Measurements from ENCODE around the gene PLXNA4.

- TF ChIP-seq CTCF (conservative IDR thresholded peaks at IDR 0.05; ENCODE audit: low read depth in 2 of 2) (no peak), EZH2phosphoT487 (IDR thresholded peaks at IDR 0.05; ENCODE audit: unreplicated experiment) (no peak), POLR2AphosphoS5 (IDR thresholded peaks at IDR 0.05; ENCODE audit: low read depth) (no peak), CREB1 (CRISPR knock-in tag; IDR thresholded peaks at IDR 0.05; ENCODE audit: low read depth) (no peak), EZH2 (IDR thresholded peaks at IDR 0.05; ENCODE audit: low read depth, unreplicated experiment) (no peak), REST (IDR thresholded peaks at IDR 0.05; ENCODE audit: unreplicated experiment) (no peak), NANOG (IDR thresholded peaks at IDR 0.05; ENCODE audit: borderline replicate concordance) (no peak), JUNB (IDR thresholded peaks at IDR 0.05; ENCODE audit: unreplicated experiment) (no peak), ETS1 (IDR thresholded peaks at IDR 0.05) (no peak), ZNF462 (CRISPR knock-in tag; IDR thresholded peaks at IDR 0.05) (no peak), ZNF331 (CRISPR knock-in tag; IDR thresholded peaks at IDR 0.05; ENCODE audit: low read depth) (no peak), ZNF114 (CRISPR knock-in tag; IDR thresholded peaks at IDR 0.05) (no peak)
Measured at GRCh38 chr7:132446260-132446659, 130.0 kb downstream of the PLXNA4 start.

Data from GM23338 (cell line).